Stimulated activated CD4-positive, alpha-beta T cell treated with anti-CD3 and anti-CD28 coated beads, Interleukin-1b, Interleukin-23, amount 100 ng/mL, for 1 hour (primary cell): ENCODE measurements around the gene PLXNA4.

Experiments used
- DNase-seq, 2 donors: peaks; one replicate each; pipeline ENCODE4 v3.0.0-alpha.2; 2020; ENCODE audit warnings: low read depth in 2 of 2

PLXNA4 gene

GRCh38 chr7:132117181-132117580 lies 459.1 kb downstream of the PLXNA4 start:
- no peak for DNase-seq

- DNase-seq = no peak
Observed at GRCh38 chr7:132116369-132116768, 459.9 kb downstream of the PLXNA4 start.

DNA sequence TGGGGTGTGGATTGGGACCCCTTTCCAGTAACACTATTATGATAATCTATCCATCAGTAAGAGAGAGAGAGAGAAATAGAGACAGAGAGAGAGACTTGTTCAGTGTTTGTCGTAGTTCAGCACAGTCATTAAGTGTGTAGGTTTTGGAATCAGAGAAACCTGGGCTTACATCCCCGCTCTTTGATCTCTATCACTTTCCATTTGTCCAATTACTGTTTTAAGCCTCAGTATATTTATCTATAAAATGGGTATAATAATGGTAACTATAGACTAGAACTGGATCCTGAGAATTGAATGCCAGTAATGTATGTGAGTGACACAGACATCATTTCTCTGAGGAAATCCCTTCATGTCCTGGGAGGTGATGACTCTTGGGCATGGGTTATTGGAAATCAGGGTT lies 460.5 kb downstream of the PLXNA4 start:
- DNase-seq = no peak

DNA sequence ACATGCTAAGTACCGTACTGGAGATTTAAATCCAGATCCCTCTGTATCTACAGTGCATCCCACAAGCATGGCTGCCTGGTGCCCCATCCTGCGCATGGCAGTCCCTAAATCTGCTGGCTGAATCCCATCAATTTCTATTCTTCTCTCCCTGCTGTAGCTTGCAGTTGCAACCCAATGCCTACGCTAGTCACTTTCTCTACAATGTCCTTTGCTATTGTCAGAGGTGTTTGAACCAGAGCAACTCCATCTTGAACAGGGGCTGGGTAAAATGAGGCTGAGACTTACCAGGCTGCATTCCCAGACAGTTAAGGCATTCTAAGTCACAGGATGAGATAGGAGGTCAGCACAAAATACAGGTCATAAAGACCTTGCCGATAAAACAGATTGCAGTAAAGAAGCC lies 461.2 kb downstream of the PLXNA4 start:
- no peak for DNase-seq

GRCh38 chr7:132114411-132114810 lies 461.9 kb downstream of the PLXNA4 start:
- no peak for DNase-seq

DNA sequence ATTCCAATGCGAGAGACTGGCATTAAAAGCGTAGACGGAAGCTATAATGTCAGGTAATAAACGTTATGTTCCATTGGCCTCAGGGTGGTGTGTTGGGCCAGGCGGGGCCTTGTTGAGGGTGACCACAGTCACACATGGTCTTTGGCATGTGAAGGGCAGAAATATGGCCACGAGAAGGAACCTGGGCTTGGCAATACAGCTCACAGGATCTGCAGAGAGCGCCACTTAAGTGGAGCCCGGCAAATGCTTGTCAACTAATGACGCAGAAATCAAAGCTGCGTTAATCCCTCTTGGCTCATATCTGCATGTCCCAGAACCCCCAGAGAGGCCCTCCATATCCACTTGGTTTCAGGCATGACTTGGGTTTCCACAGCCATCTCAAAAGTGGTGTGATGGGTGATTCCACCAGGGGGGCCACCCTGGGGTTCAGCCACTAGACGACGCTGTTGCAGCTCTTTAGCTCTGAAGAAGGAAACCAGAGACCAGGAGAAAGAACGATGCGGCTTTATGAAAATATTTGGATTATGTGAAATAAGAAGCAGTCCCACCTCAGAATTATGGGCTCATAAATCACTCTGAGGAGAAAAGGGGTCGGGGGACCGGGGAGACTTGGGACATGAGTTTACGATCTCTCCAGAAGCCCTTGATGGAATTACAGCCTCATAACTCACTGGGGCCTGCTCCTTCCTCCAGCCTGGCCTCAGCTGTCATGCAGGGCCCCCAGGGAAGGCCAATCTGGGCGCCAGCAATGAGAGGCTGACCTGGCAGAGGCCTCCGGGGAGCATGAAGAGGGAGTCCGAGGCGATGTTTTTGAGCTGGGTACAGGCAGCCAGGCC lies 462.5 kb downstream of the PLXNA4 start:
- no peak for DNase-seq

DNA sequence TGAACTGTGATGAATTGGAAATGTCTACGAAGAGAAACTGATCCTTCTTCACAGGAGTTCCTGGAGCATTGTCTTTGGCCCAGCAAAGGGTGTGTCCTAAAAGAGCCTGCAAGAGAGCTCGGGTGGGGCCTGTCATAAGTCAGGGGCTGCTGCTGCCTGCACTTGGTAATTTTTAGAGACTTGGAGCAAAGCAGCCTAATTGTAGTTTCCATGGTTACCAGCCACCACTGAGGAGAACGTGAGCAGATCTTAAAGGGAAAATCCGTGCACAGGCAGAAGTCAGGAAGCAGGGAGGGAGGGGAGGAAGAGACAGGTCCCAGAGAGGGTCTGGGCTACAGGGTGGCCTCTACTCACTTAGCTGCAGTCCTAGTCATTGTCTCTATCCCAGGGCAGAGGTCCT lies 463.6 kb downstream of the PLXNA4 start:
- DNase-seq = no peak

DNA sequence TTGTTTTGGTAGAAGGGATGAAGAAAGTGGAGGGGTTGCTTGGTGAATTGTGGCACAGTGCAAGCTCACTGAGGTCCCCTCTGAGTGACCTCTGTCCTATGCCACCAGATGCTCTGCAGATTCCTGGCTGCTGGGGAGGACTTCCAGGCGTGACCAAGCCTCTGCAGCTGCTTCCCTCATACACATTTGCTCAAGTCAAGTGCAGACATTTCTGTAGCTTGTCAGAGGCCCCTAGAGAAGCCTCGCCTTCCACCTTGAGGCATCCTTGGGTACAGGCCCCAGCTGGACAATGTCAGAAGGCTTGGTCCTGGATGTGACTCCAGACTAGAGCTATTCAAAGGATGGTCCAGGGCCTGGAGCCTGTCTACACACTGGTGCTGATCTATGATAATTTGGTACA lies 464.2 kb downstream of the PLXNA4 start:
- DNase-seq = no peak

GRCh38 chr7:132110692-132111091 lies 465.6 kb downstream of the PLXNA4 start:
- no peak for DNase-seq

DNA sequence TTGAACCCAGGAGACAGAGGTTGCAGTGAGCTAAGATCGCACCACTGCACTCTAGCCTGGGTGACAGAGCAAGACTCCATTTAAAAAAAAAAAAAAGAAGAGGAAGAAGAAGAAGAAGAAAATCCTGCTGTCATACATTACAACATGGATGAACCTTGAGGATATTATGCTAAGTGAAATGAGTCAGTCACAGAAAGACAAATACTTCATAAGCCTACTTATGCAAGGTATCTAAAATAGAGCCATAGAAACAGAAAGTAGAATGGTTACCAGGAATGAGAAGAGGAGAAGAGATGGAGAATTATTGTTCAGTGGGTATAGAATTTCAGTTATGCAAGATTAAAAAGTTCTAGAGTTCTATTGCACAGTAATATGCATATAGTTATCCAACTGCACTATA lies 466.5 kb downstream of the PLXNA4 start:
- DNase-seq = no peak

DNA sequence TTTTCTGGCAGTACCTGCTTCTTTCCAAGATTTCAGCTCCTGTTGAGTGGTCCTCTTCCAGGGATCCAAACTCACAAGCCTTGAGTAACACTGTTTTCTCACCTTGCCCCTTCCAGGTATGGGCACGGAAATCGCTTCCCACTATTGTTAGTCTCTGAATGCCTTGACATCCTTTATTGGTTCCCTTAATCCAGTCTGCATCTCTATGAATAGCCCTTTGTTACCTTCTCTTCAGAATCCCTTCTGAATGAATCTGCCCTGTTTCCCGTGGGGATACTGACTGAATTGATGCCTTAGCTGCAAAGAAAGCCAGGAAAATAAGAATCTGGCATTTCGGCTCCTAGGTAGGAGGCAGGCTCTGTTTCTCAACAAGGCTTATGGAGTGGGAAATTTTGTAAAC lies 467.7 kb downstream of the PLXNA4 start:
- no peak for DNase-seq

GRCh38 chr7:132106491-132106890 lies 469.8 kb downstream of the PLXNA4 start:
- no peak for DNase-seq

- no peak for DNase-seq
Observed at GRCh38 chr7:132105096-132105495, 471.2 kb downstream of the PLXNA4 start.

GRCh38 chr7:132103718-132104117 lies 472.6 kb downstream of the PLXNA4 start:
- DNase-seq = no peak

- DNase-seq = no peak
Observed at GRCh38 chr7:132102942-132103341, 473.3 kb downstream of the PLXNA4 start.

GRCh38 chr7:132102391-132102790 lies 473.9 kb downstream of the PLXNA4 start:
- no peak for DNase-seq

- DNase-seq = no peak
Observed at GRCh38 chr7:132100981-132101380, 475.3 kb downstream of the PLXNA4 start.

GRCh38 chr7:132100483-132100882 lies 475.8 kb downstream of the PLXNA4 start:
- DNase-seq = no peak

- DNase-seq = no peak
Observed at GRCh38 chr7:132099163-132099562, 477.1 kb downstream of the PLXNA4 start.

- DNase-seq = no peak
Observed at GRCh38 chr7:132098327-132098726, 477.9 kb downstream of the PLXNA4 start.

- DNase-seq = no peak
Observed at GRCh38 chr7:132097550-132098134, 478.6 kb downstream of the PLXNA4 start.

GRCh38 chr7:132095111-132095765 lies 481.0 kb downstream of the PLXNA4 start:
- DNase-seq = no peak

DNA sequence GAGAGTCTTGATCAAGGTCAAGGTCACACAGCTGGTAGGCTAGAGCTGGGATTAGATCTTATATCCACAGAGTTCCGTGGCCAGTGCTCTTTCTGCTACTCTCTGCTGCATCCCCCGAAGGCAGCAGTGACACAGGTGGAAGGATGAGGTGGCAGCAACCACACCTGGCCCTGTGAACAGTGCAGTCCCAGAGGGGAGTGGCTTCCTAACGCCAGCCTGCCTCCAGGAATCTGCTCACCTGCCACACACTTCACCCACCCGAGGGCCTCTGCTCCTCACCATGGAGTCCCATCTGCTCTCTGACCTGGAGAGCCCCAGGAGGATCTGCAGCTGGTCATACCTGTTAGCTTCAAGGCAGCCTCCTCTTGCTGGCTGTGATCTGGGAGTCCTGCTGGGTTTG lies 484.2 kb downstream of the PLXNA4 start:
- no peak for DNase-seq
